B cell (primary cell): Measurements from ENCODE around the gene LHX1.

Experiments
- EZH2 ChIP-seq: IDR thresholded peaks from 2 replicates; pipeline ENCODE4 v1.6.1; 2012; ENCODE audit warnings: borderline replicate concordance, low read depth, mild to moderate bottlenecking, moderate library complexity, low read length; ENCODE audit not compliant: insufficient read depth, poor library complexity, severe bottlenecking
- TF ChIP-seq, protein P1 (sequence below): fragments of 200-600 bp; IDR thresholded peaks from one replicate; pipeline ENCODE4 v1.8.0; 2022; ENCODE audit warnings: antibody characterized with exemption, mild to moderate bottlenecking

DNA sequence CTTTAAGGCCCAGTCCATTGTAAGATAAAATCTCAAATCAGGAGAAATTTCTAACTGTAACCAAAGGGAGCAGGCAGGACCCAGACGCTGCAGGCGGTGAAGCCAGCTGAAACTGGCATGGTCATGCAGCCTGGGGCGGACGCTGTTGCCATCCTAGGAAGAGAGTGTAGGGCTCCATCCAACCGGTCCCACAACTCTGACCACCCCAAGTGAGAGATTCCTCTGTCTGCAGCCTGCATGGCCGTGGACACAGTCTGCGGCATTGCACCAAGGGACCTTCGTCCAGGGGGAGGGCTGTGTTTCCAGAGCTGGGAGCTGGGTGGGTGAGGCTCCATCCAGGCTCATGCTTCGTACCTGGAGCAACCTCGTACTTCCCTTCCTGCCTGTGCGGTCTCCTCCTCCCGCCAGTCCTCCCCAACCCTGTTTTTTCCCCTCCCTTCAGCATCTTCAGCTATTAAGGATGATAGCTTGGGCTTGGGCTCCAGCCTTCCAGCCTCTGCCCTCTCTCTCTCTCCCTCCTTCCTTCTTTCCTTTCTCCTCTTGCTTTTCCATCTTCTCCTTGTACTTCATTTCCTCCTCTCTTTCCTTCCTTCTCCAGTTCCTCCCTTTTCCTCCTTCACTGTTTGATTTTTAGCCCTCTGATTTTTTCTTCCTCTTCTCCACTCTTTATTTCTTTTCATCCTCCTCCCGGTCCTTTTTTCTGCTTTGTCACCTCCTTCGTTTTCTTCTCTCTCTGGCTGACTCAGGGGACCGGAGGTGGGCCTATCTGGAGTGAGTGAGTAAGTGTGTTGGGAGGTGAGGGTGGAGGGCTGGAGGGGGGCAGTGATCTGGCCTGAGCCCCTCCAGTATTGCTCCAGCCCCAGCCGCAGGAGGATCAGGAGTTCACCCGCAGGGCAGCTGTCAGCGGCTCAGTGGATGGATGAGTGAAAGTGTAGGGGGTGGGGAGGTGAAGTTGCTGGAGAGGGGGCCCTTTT is 17.0 kb upstream of the LHX1 start:
- TF ChIP-seq, protein P1, sequence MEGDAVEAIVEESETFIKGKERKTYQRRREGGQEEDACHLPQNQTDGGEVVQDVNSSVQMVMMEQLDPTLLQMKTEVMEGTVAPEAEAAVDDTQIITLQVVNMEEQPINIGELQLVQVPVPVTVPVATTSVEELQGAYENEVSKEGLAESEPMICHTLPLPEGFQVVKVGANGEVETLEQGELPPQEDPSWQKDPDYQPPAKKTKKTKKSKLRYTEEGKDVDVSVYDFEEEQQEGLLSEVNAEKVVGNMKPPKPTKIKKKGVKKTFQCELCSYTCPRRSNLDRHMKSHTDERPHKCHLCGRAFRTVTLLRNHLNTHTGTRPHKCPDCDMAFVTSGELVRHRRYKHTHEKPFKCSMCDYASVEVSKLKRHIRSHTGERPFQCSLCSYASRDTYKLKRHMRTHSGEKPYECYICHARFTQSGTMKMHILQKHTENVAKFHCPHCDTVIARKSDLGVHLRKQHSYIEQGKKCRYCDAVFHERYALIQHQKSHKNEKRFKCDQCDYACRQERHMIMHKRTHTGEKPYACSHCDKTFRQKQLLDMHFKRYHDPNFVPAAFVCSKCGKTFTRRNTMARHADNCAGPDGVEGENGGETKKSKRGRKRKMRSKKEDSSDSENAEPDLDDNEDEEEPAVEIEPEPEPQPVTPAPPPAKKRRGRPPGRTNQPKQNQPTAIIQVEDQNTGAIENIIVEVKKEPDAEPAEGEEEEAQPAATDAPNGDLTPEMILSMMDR = no peak
- no peak for TF ChIP-seq EZH2
